Endothelial cell of umbilical vein (primary cell): ENCODE data around the gene UBE2M. TPM values are rescaled to one million over a fixed set of nuclear protein-coding genes. Genes with fewer than 3 reads are reported as not detected.

Experiments used
- BruUV-seq: library from RNA; stranded (reverse); fragments of 400-500 nt; replicated peaks from 2 replicates; lab custom pipeline; 2021; lab: Mats Ljungman, UMichigan
- CTCF ChIA-PET: fragments of 300-600, 350-600 bp; sonication (Branson Sonifier 250); formaldehyde crosslinking; loops from one replicate; lab custom pipeline; 2021; ENCODE audit warnings: antibody characterized with exemption, inconsistent platforms; lab: Charles Lee
- POLR2A ChIA-PET: fragments of 300-600, 350-600 bp; sonication (Branson Sonifier 250); formaldehyde crosslinking; loops from one replicate; lab custom pipeline; 2021; ENCODE audit warnings: antibody characterized with exemption, inconsistent platforms; lab: Charles Lee
- DNase-seq: peaks from one replicate; pipeline ENCODE4 v3.0.0-alpha.2; 2011; ENCODE audit warnings: low read depth, low spot score
- FAIRE-seq: peaks from 2 replicates; lab custom pipeline; 2011; peaks lifted over from hg19 to GRCh38; lab: Jason Lieb, UNC
- H2AFZ ChIP-seq: 2 replicates; pipeline ENCODE4 v1.6.0; 2012; ENCODE audit warnings: low read depth, low read length, control low read depth, inconsistent platforms
- H3K27ac ChIP-seq: 2 replicates; pipeline ENCODE4 v1.5.1; 2011; ENCODE audit warnings: low read depth, mild to moderate bottlenecking, control low read depth, low read length, moderate library complexity; ENCODE audit not compliant: insufficient read depth
- H3K27me3 ChIP-seq, 2 experiments: 2 replicates each; pipeline versions ENCODE4 v1.6.0 to v1.6.1; 2011; ENCODE audit warnings: low read length in 2 of 2, mixed read lengths in 1 of 2; ENCODE audit not compliant: control insufficient read depth in 2 of 2, insufficient read depth in 2 of 2
- H3K36me3 ChIP-seq, 2 experiments: 2 replicates in 1 of 2; 3 replicates in 1 of 2; pipeline ENCODE4 v1.5.1; 2011; ENCODE audit warnings: low read length in 2 of 2, mild to moderate bottlenecking in 1 of 2, moderate library complexity in 1 of 2; ENCODE audit not compliant: control insufficient read depth in 2 of 2, insufficient read depth in 2 of 2; ENCODE audit errors: extremely low read depth in 1 of 2
- H3K4me1 ChIP-seq: 3 replicates; pipeline ENCODE4 v1.5.1; 2011; ENCODE audit warnings: mild to moderate bottlenecking, low read length; ENCODE audit not compliant: control insufficient read depth, insufficient read depth; ENCODE audit errors: extremely low read depth
- H3K4me2 ChIP-seq: 2 replicates; pipeline ENCODE4 v1.6.1; 2011; ENCODE audit warnings: low read length, control low read depth, mixed read lengths; ENCODE audit not compliant: insufficient read depth
- H3K4me3 ChIP-seq, 3 experiments: fragments of 200-600 bp in 1 of 3; sonication (generic), shearing (Covaris generic) in 1 of 3; replicated peaks in 1 of 3; 2 replicates each; pipeline ENCODE4 v1.5.1; 2011 to 2016; ENCODE audit warnings: control low read depth in 3 of 3, low read length in 3 of 3, mild to moderate bottlenecking in 2 of 3, inconsistent platforms in 1 of 3, low read depth in 1 of 3, moderate library complexity in 1 of 3; ENCODE audit not compliant: insufficient read depth in 1 of 3
- H3K79me2 ChIP-seq: 2 replicates; pipeline ENCODE4 v1.6.0; 2012; ENCODE audit warnings: low read length, inconsistent platforms; ENCODE audit not compliant: control insufficient read depth, insufficient read depth
- H3K9ac ChIP-seq: replicated peaks from 2 replicates; pipeline ENCODE3; 2011; ENCODE audit warnings: low read length, control low read depth; ENCODE audit not compliant: insufficient read depth; ENCODE audit errors: extremely low read depth
- H3K9me1 ChIP-seq: replicated peaks from 3 replicates; pipeline ENCODE4 v1.6.0; 2011; ENCODE audit warnings: mild to moderate bottlenecking, low read length; ENCODE audit not compliant: control insufficient read depth, insufficient read depth; ENCODE audit errors: extremely low read depth
- H3K9me3 ChIP-seq: replicated peaks from 2 replicates; pipeline ENCODE4 v1.5.1; 2012; ENCODE audit warnings: low read length, inconsistent platforms; ENCODE audit not compliant: control insufficient read depth, insufficient read depth
- H4K20me1 ChIP-seq: replicated peaks from 2 replicates; pipeline ENCODE3; 2011; ENCODE audit warnings: mild to moderate bottlenecking, low read length; ENCODE audit not compliant: control insufficient read depth, insufficient read depth; ENCODE audit errors: extremely low read depth
- CTCF ChIP-seq, 2 donors: IDR thresholded peaks; 1 replicate in 1 of 2; 2 replicates in 1 of 2; pipeline ENCODE4 v1.5.1; 2011; ENCODE audit warnings: low read length in 2 of 2, mild to moderate bottlenecking in 2 of 2, moderate library complexity in 2 of 2, control low read depth in 1 of 2, inconsistent platforms in 1 of 2, low read depth in 1 of 2; ENCODE audit not compliant: insufficient read depth in 1 of 2; ENCODE audit errors: extremely low read depth in 1 of 2
- EZH2 ChIP-seq: IDR thresholded peaks from 2 replicates; pipeline ENCODE4 v1.6.1; 2012; ENCODE audit warnings: borderline replicate concordance, low read depth, mild to moderate bottlenecking, moderate library complexity, low read length, inconsistent platforms; ENCODE audit not compliant: severe bottlenecking
- FOS ChIP-seq: IDR thresholded peaks from 2 replicates; pipeline ENCODE4 v1.6.1; 2011; ENCODE audit warnings: mild to moderate bottlenecking, low read length, moderate library complexity, borderline replicate concordance; ENCODE audit not compliant: insufficient read depth
- MYC ChIP-seq: IDR thresholded peaks from one replicate; pipeline ENCODE4 v1.6.1; 2011; ENCODE audit warnings: mild to moderate bottlenecking, low read depth, low read length
- POLR2A ChIP-seq: IDR thresholded peaks from 2 replicates; pipeline ENCODE4 v1.6.1; 2012; ENCODE audit warnings: low read depth, mild to moderate bottlenecking, control low read depth, low read length
- POLR2AphosphoS5 ChIP-seq: IDR thresholded peaks from 2 replicates; pipeline ENCODE4 v1.6.1; 2012; ENCODE audit warnings: low read depth, mild to moderate bottlenecking, control low read depth, low read length, moderate library complexity; ENCODE audit not compliant: insufficient read depth
- dilution Hi-C: fragments of 300-500 bp; cut with MboI; formaldehyde crosslinking; loops from one replicate; pipeline ENCODE4 v1.15.0; 2019; ENCODE audit warnings: low sequenced_read_pairs; ENCODE audit not compliant: extremely low pct_ligation_motif_present
- intact Hi-C: fragments of 100-400 bp; cut with micrococcal nuclease; formaldehyde crosslinking; loops from one replicate; pipeline ENCODE4 v1.10.0; 2022
- polyA plus RNA-seq, 4 experiments: library from polyadenylated mRNA; depleted of rRNA in 3 of 4; stranded (reverse) in 3 of 4; unstranded in 1 of 4; fragments of >200 nt; gene quantifications; 2 replicates each; pipeline versions ENCODE4 v1.2.1 to v1.2.3, GENCODE V29; 2011 to 2012; ENCODE audit warnings: missing spikeins in 1 of 4
- total RNA-seq: library from RNA; stranded (reverse); gene quantifications from 2 replicates; pipeline ENCODE4 v1.2.3, GENCODE V29; 2021
- TF ChIP-seq, protein P1 (sequence below): IDR thresholded peaks from 2 replicates; pipeline ENCODE4 v1.6.1; 2011; ENCODE audit not compliant: insufficient read depth, insufficient read length

The UBE2M gene
- total and polyA plus RNA-seq, 2 donors (not counting 3 experiments of a cell fraction or from before 2014, with no cell fraction given) = 87.8 to 102 TPM

GRCh38 chr19:58569943-58570670, 11.7 kb upstream of the UBE2M start:
- no peak for FAIRE-seq
- TF ChIP-seq, protein P1, sequence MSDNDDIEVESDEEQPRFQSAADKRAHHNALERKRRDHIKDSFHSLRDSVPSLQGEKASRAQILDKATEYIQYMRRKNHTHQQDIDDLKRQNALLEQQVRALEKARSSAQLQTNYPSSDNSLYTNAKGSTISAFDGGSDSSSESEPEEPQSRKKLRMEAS = no peak
- no peak for TF ChIP-seq POLR2A
- TF ChIP-seq FOS = no peak
- TF ChIP-seq CTCF (IDR thresholded peaks at IDR 0.05; ENCODE audit: extremely low read depth in 1 of 2, insufficient read depth in 1 of 2, low read depth in 1 of 2, low read length in 2 of 2) = no peak
- TF ChIP-seq POLR2AphosphoS5 = no peak
- TF ChIP-seq EZH2 = no peak
- TF ChIP-seq MYC = no peak
- POLR2A ChIA-PET = no interaction called here

More at GRCh38 chr19:58569943-58570670, 11.7 kb upstream of the UBE2M start:
- H3K79me2 ChIP-seq = no peaks in the 10 kb centered on the region
- H3K9me1 ChIP-seq = no peaks in the 10 kb centered on the region
- no peak for DNase-seq
- intact Hi-C loops = no loop called here
- no peak overlapping the region for H3K27ac ChIP-seq
- no peaks in the 10 kb centered on the region for H4K20me1 ChIP-seq
- H2AFZ ChIP-seq = no peak overlapping the region
- H3K27me3 ChIP-seq = no peaks in the 10 kb centered on the region
- H3K4me2 ChIP-seq = no peak overlapping the region
- H3K9me3 ChIP-seq = no peaks in the 10 kb centered on the region
- H3K36me3 ChIP-seq = peaks cover 0 to 9% of the 10 kb centered on the region in 2 experiments
- CTCF ChIA-PET = no interaction called here
- peaks cover 16% of the 10 kb centered on the region for H3K4me1 ChIP-seq
- dilution Hi-C loops = no loop called here
- H3K4me3 ChIP-seq = no peak overlapping the region
- no TSS peak for BruUV-seq
- no peak overlapping the region for H3K9ac ChIP-seq
